ENCODE results near the gene DPM1.

DNA sequence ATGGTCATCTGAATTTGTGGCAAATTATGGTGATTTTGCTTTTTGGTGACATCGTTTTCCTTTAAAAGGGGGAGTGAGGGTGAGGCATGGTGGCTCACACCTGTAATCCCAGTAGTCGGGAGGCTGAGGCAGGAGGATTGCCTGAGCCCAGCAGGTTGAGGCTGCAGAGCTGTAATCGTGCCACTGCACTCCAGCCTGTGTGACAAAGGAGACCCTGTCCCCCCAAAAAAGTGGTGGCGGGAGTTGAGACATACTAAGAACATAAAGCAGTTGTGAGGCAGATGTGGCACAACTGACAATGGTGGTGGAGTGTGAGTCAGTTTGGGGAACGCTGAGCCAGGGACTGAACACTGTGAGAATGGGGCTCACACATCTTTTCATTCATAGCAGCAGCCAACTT is 72.6 kb downstream of the DPM1 start:
- TF ChIP-seq POLR2AphosphoS5 (IDR thresholded peaks at IDR 0.05) (no peak), CTCF (IDR thresholded peaks at IDR 0.05) (no peak), EP300 (IDR thresholded peaks at IDR 0.05) (no peak)
